H9 (cell line): ENCODE results near the gene GRIP1. TPM values are rescaled to one million over a fixed set of nuclear protein-coding genes. Genes with fewer than 3 reads are reported as not detected.

Experiments
- DNase-seq: peaks from one replicate; pipeline ENCODE4 v3.0.0-alpha.2; 2017
- H2AFZ ChIP-seq: one replicate; pipeline ENCODE4 v1.6.1; 2013; ENCODE audit warnings: mild to moderate bottlenecking, low read length, control low read depth, moderate library complexity
- H2AK5ac ChIP-seq: 2 replicates; pipeline ENCODE4 v1.6.1; 2013; ENCODE audit warnings: low read length, control low read depth, mixed read lengths; ENCODE audit not compliant: insufficient read length
- H2BK120ac ChIP-seq: one replicate; pipeline ENCODE4 v1.6.1; 2013; ENCODE audit warnings: low read depth, mild to moderate bottlenecking, low read length, control low read depth, inconsistent platforms; ENCODE audit not compliant: poor library complexity, severe bottlenecking
- H2BK12ac ChIP-seq: 2 replicates; pipeline ENCODE4 v1.6.1; 2013; ENCODE audit warnings: low read length, control low read depth, mixed read lengths, low read depth; ENCODE audit not compliant: insufficient read length
- H2BK15ac ChIP-seq: 2 replicates; pipeline ENCODE4 v1.6.1; 2013; ENCODE audit warnings: low read depth, low read length, control low read depth
- H2BK20ac ChIP-seq: one replicate; pipeline ENCODE4 v1.6.1; 2013; ENCODE audit warnings: low read depth, mild to moderate bottlenecking, low read length, control low read depth, inconsistent platforms; ENCODE audit not compliant: poor library complexity, severe bottlenecking
- H2BK5ac ChIP-seq: 2 replicates; pipeline ENCODE4 v1.6.1; 2013; ENCODE audit warnings: low read length, control low read depth, mixed read lengths; ENCODE audit not compliant: insufficient read length
- H3K14ac ChIP-seq: 2 replicates; pipeline ENCODE4 v1.6.1; 2013; ENCODE audit warnings: low read length, control low read depth; ENCODE audit not compliant: insufficient read depth
- H3K18ac ChIP-seq: 2 replicates; pipeline ENCODE4 v1.6.1; 2013; ENCODE audit warnings: low read depth, mild to moderate bottlenecking, mixed read lengths, low read length, control low read depth; ENCODE audit not compliant: insufficient read length
- H3K23ac ChIP-seq: 2 replicates; pipeline ENCODE4 v1.6.1; 2013; ENCODE audit warnings: low read length, control low read depth, mixed read lengths, low read depth; ENCODE audit not compliant: insufficient read length
- H3K23me2 ChIP-seq: 2 replicates; pipeline ENCODE4 v1.6.1; 2013; ENCODE audit warnings: low read depth, mild to moderate bottlenecking, mixed read lengths, low read length, control low read depth; ENCODE audit not compliant: insufficient read length, poor library complexity, severe bottlenecking
- H3K27ac ChIP-seq: 2 replicates; pipeline ENCODE4 v1.5.1; 2013; ENCODE audit warnings: low read length, control low read depth, mixed read lengths, low read depth; ENCODE audit not compliant: insufficient read length
- H3K27me3 ChIP-seq: 2 replicates; pipeline ENCODE4 v1.6.1; 2013; ENCODE audit warnings: low read length, control low read depth, inconsistent platforms; ENCODE audit not compliant: insufficient read depth
- H3K4ac ChIP-seq: 2 replicates; pipeline ENCODE4 v1.6.1; 2013; ENCODE audit warnings: low read depth, mild to moderate bottlenecking, control low read depth, inconsistent platforms, low read length, moderate library complexity
- H3K4me1 ChIP-seq: 2 replicates; pipeline ENCODE4 v1.6.1; 2013; ENCODE audit warnings: low read length, control low read depth, inconsistent platforms; ENCODE audit not compliant: insufficient read depth
- H3K4me2 ChIP-seq: 2 replicates; pipeline ENCODE4 v1.6.1; 2013; ENCODE audit warnings: low read length, control low read depth, mixed read lengths; ENCODE audit not compliant: insufficient read length, insufficient read depth
- H3K56ac ChIP-seq: 2 replicates; pipeline ENCODE4 v1.6.1; 2013; ENCODE audit warnings: low read depth, mild to moderate bottlenecking, mixed read lengths, low read length, control low read depth; ENCODE audit not compliant: insufficient read length
- H3K79me1 ChIP-seq: 2 replicates; pipeline ENCODE4 v1.6.1; 2013; ENCODE audit warnings: low read depth, mild to moderate bottlenecking, moderate library complexity, low read length, control low read depth, inconsistent platforms; ENCODE audit not compliant: insufficient read depth, poor library complexity, severe bottlenecking
- H3K79me2 ChIP-seq: 2 replicates; pipeline ENCODE4 v1.6.1; 2013; ENCODE audit warnings: low read length, control low read depth, inconsistent platforms; ENCODE audit not compliant: insufficient read depth
- H3K9ac ChIP-seq: 2 replicates; pipeline ENCODE4 v1.6.1; 2013; ENCODE audit warnings: low read length, control low read depth, mixed read lengths; ENCODE audit not compliant: insufficient read length; ENCODE audit errors: extremely low read depth
- H3K9me3 ChIP-seq: one replicate; pipeline ENCODE4 v1.6.1; 2013; ENCODE audit warnings: low read depth, low read length, inconsistent platforms; ENCODE audit not compliant: control insufficient read depth
- H3T11ph ChIP-seq: one replicate; pipeline ENCODE4 v1.6.1; 2013; ENCODE audit warnings: mild to moderate bottlenecking, low read length, control low read depth, inconsistent platforms
- H4K20me1 ChIP-seq: one replicate; pipeline ENCODE4 v1.6.1; 2013; ENCODE audit not compliant: control insufficient read depth, insufficient read length, insufficient read depth
- H4K5ac ChIP-seq: 2 replicates; pipeline ENCODE4 v1.6.1; 2013; ENCODE audit warnings: low read depth, mild to moderate bottlenecking, mixed read lengths, low read length, control low read depth; ENCODE audit not compliant: insufficient read length
- H4K8ac ChIP-seq: replicated peaks from 2 replicates; pipeline ENCODE4 v1.6.1; 2013; ENCODE audit warnings: low read length, control low read depth, mixed read lengths, low read depth; ENCODE audit not compliant: insufficient read length
- H4K91ac ChIP-seq: 2 replicates; pipeline ENCODE4 v1.6.1; 2013; ENCODE audit warnings: low read depth, mild to moderate bottlenecking, moderate library complexity, mixed read lengths, low read length, control low read depth; ENCODE audit not compliant: insufficient read length
- H3K27ac Mint-ChIP-seq, 3 experiments: 2 replicates in 2 of 3; 3 replicates in 1 of 3; pipeline ENCODE4 v1.8.0; 2020 to 2021; ENCODE audit warnings: mixed read lengths in 3 of 3, mild to moderate bottlenecking in 1 of 3, moderate library complexity in 1 of 3
- H3K27me3 Mint-ChIP-seq: 2 replicates; pipeline ENCODE4 v1.8.0; 2021; ENCODE audit warnings: low read depth, mild to moderate bottlenecking, moderate library complexity, mixed read lengths
- H3K36me3 Mint-ChIP-seq, 3 experiments: 2 replicates in 2 of 3; 3 replicates in 1 of 3; pipeline ENCODE4 v1.8.0; 2020 to 2021; ENCODE audit warnings: low read depth in 3 of 3, mixed read lengths in 3 of 3; ENCODE audit not compliant: insufficient read depth in 1 of 3
- H3K4me1 Mint-ChIP-seq, 2 experiments: 2 replicates each; pipeline ENCODE4 v1.8.0; 2020; ENCODE audit warnings: mixed read lengths in 2 of 2
- H3K4me3 Mint-ChIP-seq, 2 experiments: 2 replicates in 1 of 2; 3 replicates in 1 of 2; pipeline ENCODE4 v1.8.0; 2020 to 2021; ENCODE audit warnings: mild to moderate bottlenecking in 2 of 2, mixed read lengths in 2 of 2, moderate library complexity in 1 of 2
- H3K9me3 Mint-ChIP-seq, 2 experiments: 2 replicates in 1 of 2; 3 replicates in 1 of 2; pipeline ENCODE4 v1.8.0; 2020; ENCODE audit warnings: mild to moderate bottlenecking in 2 of 2, mixed read lengths in 2 of 2, moderate library complexity in 1 of 2
- WGBS: extraction: QIAGEN DNeasy Blood & Tissue Kit; methylation state at CpG from one replicate; pipeline ENCODE4 v1.1.7; 2013; ENCODE audit warnings: missing lambda C conversion rate, low lambda C conversion rate, mixed read lengths; ENCODE audit not compliant: insufficient read length; ENCODE audit errors: extremely low coverage; 5-methylcytosine and 5-hydroxymethylcytosine counted together
- total RNA-seq: library from RNA; stranded (reverse); gene quantifications from 2 replicates; pipeline ENCODE4 v1.2.1, GENCODE V29; 2021
- TF ChIP-seq, protein P1 (sequence below): fragments of 200-600 bp; sonication (generic); conservative IDR thresholded peaks from 3 replicates; pipeline ENCODE4 v1.8.0; 2021; ENCODE audit warnings: antibody characterized with exemption, mild to moderate bottlenecking

GRIP1 gene
- total RNA-seq, 1 experiment from 2014 or later, result 19.5 TPM

DNA sequence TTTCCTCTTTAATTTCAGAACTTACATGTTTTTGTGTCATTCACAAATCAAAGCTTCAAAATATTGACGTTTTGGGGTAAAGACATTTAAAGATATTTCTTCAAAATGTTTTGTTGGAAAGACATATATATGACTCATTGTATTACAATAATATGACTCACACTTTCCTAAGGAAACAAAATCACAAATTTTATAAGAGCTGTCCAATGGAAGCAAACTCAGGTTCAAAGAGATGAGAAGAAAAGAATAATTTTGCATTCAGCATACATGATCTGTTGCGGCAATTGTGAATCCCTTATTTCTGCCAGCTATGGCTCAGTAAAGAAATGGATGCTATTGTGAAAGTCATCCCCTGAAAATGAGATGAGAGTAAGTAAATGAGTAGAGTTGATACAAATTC lies 82.7 kb downstream of the GRIP1 start:
- no peaks in the 10 kb centered on the region for H3K27me3 Mint-ChIP-seq
- WGBS, result no CpG with 5 or more reads among the region's 2 CpGs
- Histone ChIP-seq H3K56ac (no peak overlapping the region), H3K79me2 (no peaks in the 10 kb centered on the region), H3K9me3 (no peaks in the 10 kb centered on the region), H4K8ac (no peak overlapping the region), H3K4me1 (no peaks in the 10 kb centered on the region; the same call in 1 of the 2 replicates), H3K27me3 (no peaks in the 10 kb centered on the region), H3K27ac (no peak overlapping the region), H2AFZ (no peak overlapping the region), H3K4ac (no peak overlapping the region), H2BK12ac (no peak overlapping the region), H4K91ac (no peak overlapping the region), H2BK20ac (no peak overlapping the region), H3K18ac (no peak overlapping the region), H2AK5ac (no peak overlapping the region), H3K23ac (no peak overlapping the region), H3T11ph (no peak overlapping the region), H2BK15ac (no peak overlapping the region), H3K9ac (no peak overlapping the region), H3K79me1 (no peaks in the 10 kb centered on the region), H4K20me1 (no peaks in the 10 kb centered on the region), H2BK120ac (no peak overlapping the region), H4K5ac (no peak overlapping the region), H2BK5ac (no peak overlapping the region), H3K23me2 (no peaks in the 10 kb centered on the region), H3K4me2 (no peak overlapping the region), H3K14ac (no peak overlapping the region)
- no peak for DNase-seq
- no peaks in the 10 kb centered on the region for H3K9me3 Mint-ChIP-seq
- no peak overlapping the region for H3K27ac Mint-ChIP-seq
- no peaks in the 10 kb centered on the region; a peak in 1 of 7 replicates for H3K36me3 Mint-ChIP-seq
- TF ChIP-seq, protein P1, sequence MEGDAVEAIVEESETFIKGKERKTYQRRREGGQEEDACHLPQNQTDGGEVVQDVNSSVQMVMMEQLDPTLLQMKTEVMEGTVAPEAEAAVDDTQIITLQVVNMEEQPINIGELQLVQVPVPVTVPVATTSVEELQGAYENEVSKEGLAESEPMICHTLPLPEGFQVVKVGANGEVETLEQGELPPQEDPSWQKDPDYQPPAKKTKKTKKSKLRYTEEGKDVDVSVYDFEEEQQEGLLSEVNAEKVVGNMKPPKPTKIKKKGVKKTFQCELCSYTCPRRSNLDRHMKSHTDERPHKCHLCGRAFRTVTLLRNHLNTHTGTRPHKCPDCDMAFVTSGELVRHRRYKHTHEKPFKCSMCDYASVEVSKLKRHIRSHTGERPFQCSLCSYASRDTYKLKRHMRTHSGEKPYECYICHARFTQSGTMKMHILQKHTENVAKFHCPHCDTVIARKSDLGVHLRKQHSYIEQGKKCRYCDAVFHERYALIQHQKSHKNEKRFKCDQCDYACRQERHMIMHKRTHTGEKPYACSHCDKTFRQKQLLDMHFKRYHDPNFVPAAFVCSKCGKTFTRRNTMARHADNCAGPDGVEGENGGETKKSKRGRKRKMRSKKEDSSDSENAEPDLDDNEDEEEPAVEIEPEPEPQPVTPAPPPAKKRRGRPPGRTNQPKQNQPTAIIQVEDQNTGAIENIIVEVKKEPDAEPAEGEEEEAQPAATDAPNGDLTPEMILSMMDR, result no peak
- no peak overlapping the region for H3K4me3 Mint-ChIP-seq
- peaks cover 17 to 18% of the 10 kb centered on the region in 2 experiments for H3K4me1 Mint-ChIP-seq
